Measurements from ENCODE around the gene LMTK3. TPM values are rescaled to one million over a fixed set of nuclear protein-coding genes. Genes with fewer than 3 reads are reported as not detected.
A peak's percentile ranks its signal among the peaks of the same experiment; 100 is the strongest.

The LMTK3 gene
- polyA plus RNA-seq, 1 experiment, result 0.25 TPM

GRCh38 chr19:48556163-48556562 lies 44.5 kb upstream of the LMTK3 start:
- Histone ChIP-seq H3K27me3 (ENCODE audit: control insufficient read depth, insufficient read depth, low read length) (peaks cover under 1% of the 10 kb centered on the region), H3K9me3 (ENCODE audit: control insufficient read depth, insufficient read depth, low read length) (no peaks in the 10 kb centered on the region), H3K4me3 (ENCODE audit: low read depth, low read length) (no peak overlapping the region), H3K27ac (ENCODE audit: low read depth, low read length) (no peak overlapping the region)
- POLR2A ChIA-PET, result interaction anchor here (0.5 kb wide), 1 partner anchor 206 kb away, joined by 5 read pairs; no protein-coding TSS in a partner anchor
- CTCF ChIA-PET, result no interaction called here
- no peak for TF ChIP-seq CTCF (IDR thresholded peaks at IDR 0.05; ENCODE audit: low read depth, low read length)
- no peak for DNase-seq (ENCODE audit: low read depth, low spot score)

- ChIA-PET POLR2A (interaction anchor here (0.6 kb wide), 1 partner anchor 22 kb away, joined by 3 read pairs; no protein-coding TSS in a partner anchor), CTCF (interaction anchor here (0.6 kb wide), 1 partner anchor 64 kb away, joined by 7 read pairs; no protein-coding TSS in a partner anchor)
- Histone ChIP-seq H3K27me3 (ENCODE audit: control insufficient read depth, insufficient read depth, low read length) (peaks cover 12% of the 10 kb centered on the region), H3K9me3 (ENCODE audit: control insufficient read depth, insufficient read depth, low read length) (no peaks in the 10 kb centered on the region), H3K4me3 (ENCODE audit: low read depth, low read length) (no peak overlapping the region), H3K27ac (ENCODE audit: low read depth, low read length) (no peak overlapping the region)
- DNase-seq (ENCODE audit: low read depth, low spot score), result no peak
- no peak for TF ChIP-seq CTCF (IDR thresholded peaks at IDR 0.05; ENCODE audit: low read depth, low read length)
Observed at GRCh38 chr19:48554385-48555091, 42.9 kb upstream of the LMTK3 start.

- CTCF ChIA-PET, result interaction anchor here (0.6 to 1.6 kb wide), 3 partner anchors 35 to 453 kb away, joined by 4 to 8 read pairs (median 7); no protein-coding TSS in a partner anchor
- no peak for TF ChIP-seq CTCF (IDR thresholded peaks at IDR 0.05; ENCODE audit: low read depth, low read length)
- Histone ChIP-seq H3K27ac (ENCODE audit: low read depth, low read length) (peak overlapping the region; percentile 39), H3K9me3 (ENCODE audit: control insufficient read depth, insufficient read depth, low read length) (no peaks in the 10 kb centered on the region), H3K27me3 (ENCODE audit: control insufficient read depth, insufficient read depth, low read length) (peaks cover 12% of the 10 kb centered on the region), H3K4me3 (ENCODE audit: low read depth, low read length) (no peak overlapping the region)
- POLR2A ChIA-PET, result interaction anchor here (0.6 kb wide), 1 partner anchor 21 kb away, joined by 3 read pairs; no protein-coding TSS in a partner anchor
- no peak for DNase-seq (ENCODE audit: low read depth, low spot score)
Observed at GRCh38 chr19:48553676-48554384, 42.2 kb upstream of the LMTK3 start.

GRCh38 chr19:48552406-48553322 lies 41.0 kb upstream of the LMTK3 start:
- CTCF ChIA-PET, result interaction anchor here (1.6 kb wide), 1 partner anchor 36 kb away, joined by 8 read pairs; no protein-coding TSS in a partner anchor
- TF ChIP-seq CTCF (IDR thresholded peaks at IDR 0.05; ENCODE audit: low read depth, low read length), result no peak
- Histone ChIP-seq H3K9me3 (ENCODE audit: control insufficient read depth, insufficient read depth, low read length) (no peaks in the 10 kb centered on the region), H3K27me3 (ENCODE audit: control insufficient read depth, insufficient read depth, low read length) (peaks cover 14% of the 10 kb centered on the region), H3K4me3 (ENCODE audit: low read depth, low read length) (no peak overlapping the region), H3K27ac (ENCODE audit: low read depth, low read length) (no peak overlapping the region)
- POLR2A ChIA-PET, result no interaction called here
- no peak for DNase-seq (ENCODE audit: low read depth, low spot score)
